GM19099 (cell line): ENCODE data around the gene FRMD4A.

Source experiments
- POLR2A ChIP-seq: IDR thresholded peaks from 3 replicates; pipeline ENCODE4 v1.6.1; 2011; ENCODE audit warnings: low read depth; ENCODE audit not compliant: insufficient read length; ENCODE audit errors: extremely low read depth

The FRMD4A gene

GRCh38 chr10:14330388-14331061, at the start of gene FRMD4A:
Gene FRMD4A (minus strand): TSS chr10:14330924.
- TF ChIP-seq POLR2A = no peak

- TF ChIP-seq POLR2A = no peak
Observed at GRCh38 chr10:14379556-14380280, 49.0 kb upstream of the FRMD4A start.

- no peak for TF ChIP-seq POLR2A
Observed at GRCh38 chr10:14378387-14378960, 47.8 kb upstream of the FRMD4A start.

GRCh38 chr10:14377591-14378175, 47.0 kb upstream of the FRMD4A start:
- TF ChIP-seq POLR2A = no peak

- no peak for TF ChIP-seq POLR2A
Observed at GRCh38 chr10:14374745-14375445, 44.2 kb upstream of the FRMD4A start.

GRCh38 chr10:14372606-14373005, 41.9 kb upstream of the FRMD4A start:
- no peak for TF ChIP-seq POLR2A

GRCh38 chr10:14371581-14371980, 40.9 kb upstream of the FRMD4A start:
- no peak for TF ChIP-seq POLR2A

GRCh38 chr10:14370894-14371293, 40.2 kb upstream of the FRMD4A start:
- TF ChIP-seq POLR2A = no peak

- no peak for TF ChIP-seq POLR2A
Observed at GRCh38 chr10:14369906-14370305, 39.2 kb upstream of the FRMD4A start.

GRCh38 chr10:14366760-14367159, 36.0 kb upstream of the FRMD4A start:
- TF ChIP-seq POLR2A = no peak

GRCh38 chr10:14365266-14365665, 34.5 kb upstream of the FRMD4A start:
- TF ChIP-seq POLR2A = no peak

- no peak for TF ChIP-seq POLR2A
Observed at GRCh38 chr10:14362104-14362503, 31.4 kb upstream of the FRMD4A start.

- TF ChIP-seq POLR2A = no peak
Observed at GRCh38 chr10:14360961-14361360, 30.2 kb upstream of the FRMD4A start.

- no peak for TF ChIP-seq POLR2A
Observed at GRCh38 chr10:14360515-14360914, 29.8 kb upstream of the FRMD4A start.
